WERI-Rb-1 (cell line): Measurements from ENCODE around the gene MBNL3.

Experiments
- DNase-seq: peaks from one replicate; pipeline ENCODE4 v3.0.0-alpha.2; 2020
- H3K27ac ChIP-seq: fragments of 250-450 bp; sonication (Bioruptor Pico); 2 replicates; pipeline ENCODE4 v1.5.1; 2020; ENCODE audit warnings: mild to moderate bottlenecking, moderate library complexity
- H3K27me3 ChIP-seq: fragments of 250-450 bp; sonication (Bioruptor Pico); 2 replicates; pipeline ENCODE4 v1.5.1; 2021; ENCODE audit warnings: mild to moderate bottlenecking, low read depth, moderate library complexity; ENCODE audit not compliant: insufficient read depth, severe bottlenecking
- H3K36me3 ChIP-seq: fragments of 250-450 bp; sonication (Bioruptor Pico); 2 replicates; pipeline ENCODE4 v1.5.1; 2020; ENCODE audit warnings: mild to moderate bottlenecking, moderate library complexity
- H3K4me3 ChIP-seq: 2 replicates; pipeline ENCODE4 v1.5.1; 2011; ENCODE audit warnings: low read depth, mild to moderate bottlenecking, control low read depth, low read length
- H3K9me3 ChIP-seq: fragments of 250-450 bp; sonication (Bioruptor Pico); 2 replicates; pipeline ENCODE4 v1.5.1; 2021; ENCODE audit warnings: mild to moderate bottlenecking, moderate library complexity; ENCODE audit not compliant: severe bottlenecking
- TF ChIP-seq, protein P1 (sequence below): IDR thresholded peaks from 2 replicates; pipeline ENCODE4 v1.5.1; 2011; ENCODE audit warnings: low read depth, mild to moderate bottlenecking, control low read depth, inconsistent platforms, low read length

The MBNL3 gene

DNA sequence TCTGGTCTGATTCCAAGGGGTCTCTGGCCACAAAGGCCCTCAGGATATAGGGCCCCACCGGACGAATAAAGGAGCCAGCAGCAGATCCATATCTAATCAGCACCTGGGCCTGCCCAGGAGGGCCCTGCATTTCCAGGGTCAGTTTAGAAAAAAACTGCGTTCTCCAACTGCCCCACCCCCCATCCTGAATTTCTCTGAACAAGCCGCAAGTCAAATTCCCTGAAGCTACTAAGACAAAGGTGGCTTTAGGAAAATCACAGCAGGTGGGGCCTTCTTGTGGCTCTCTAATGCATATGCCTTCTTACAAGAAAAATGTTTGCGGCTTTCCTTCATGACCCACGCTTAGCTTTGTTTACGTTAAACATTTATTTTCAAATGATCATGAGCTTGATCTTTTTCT lies 76.6 kb downstream of the MBNL3 start:
- no peak for DNase-seq
- Histone ChIP-seq H3K36me3 (no peaks in the 10 kb centered on the region), H3K27me3 (peaks cover 21% of the 10 kb centered on the region), H3K4me3 (no peak overlapping the region), H3K27ac (no peak overlapping the region), H3K9me3 (no peaks in the 10 kb centered on the region)
- TF ChIP-seq, protein P1, sequence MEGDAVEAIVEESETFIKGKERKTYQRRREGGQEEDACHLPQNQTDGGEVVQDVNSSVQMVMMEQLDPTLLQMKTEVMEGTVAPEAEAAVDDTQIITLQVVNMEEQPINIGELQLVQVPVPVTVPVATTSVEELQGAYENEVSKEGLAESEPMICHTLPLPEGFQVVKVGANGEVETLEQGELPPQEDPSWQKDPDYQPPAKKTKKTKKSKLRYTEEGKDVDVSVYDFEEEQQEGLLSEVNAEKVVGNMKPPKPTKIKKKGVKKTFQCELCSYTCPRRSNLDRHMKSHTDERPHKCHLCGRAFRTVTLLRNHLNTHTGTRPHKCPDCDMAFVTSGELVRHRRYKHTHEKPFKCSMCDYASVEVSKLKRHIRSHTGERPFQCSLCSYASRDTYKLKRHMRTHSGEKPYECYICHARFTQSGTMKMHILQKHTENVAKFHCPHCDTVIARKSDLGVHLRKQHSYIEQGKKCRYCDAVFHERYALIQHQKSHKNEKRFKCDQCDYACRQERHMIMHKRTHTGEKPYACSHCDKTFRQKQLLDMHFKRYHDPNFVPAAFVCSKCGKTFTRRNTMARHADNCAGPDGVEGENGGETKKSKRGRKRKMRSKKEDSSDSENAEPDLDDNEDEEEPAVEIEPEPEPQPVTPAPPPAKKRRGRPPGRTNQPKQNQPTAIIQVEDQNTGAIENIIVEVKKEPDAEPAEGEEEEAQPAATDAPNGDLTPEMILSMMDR, result no peak

DNA sequence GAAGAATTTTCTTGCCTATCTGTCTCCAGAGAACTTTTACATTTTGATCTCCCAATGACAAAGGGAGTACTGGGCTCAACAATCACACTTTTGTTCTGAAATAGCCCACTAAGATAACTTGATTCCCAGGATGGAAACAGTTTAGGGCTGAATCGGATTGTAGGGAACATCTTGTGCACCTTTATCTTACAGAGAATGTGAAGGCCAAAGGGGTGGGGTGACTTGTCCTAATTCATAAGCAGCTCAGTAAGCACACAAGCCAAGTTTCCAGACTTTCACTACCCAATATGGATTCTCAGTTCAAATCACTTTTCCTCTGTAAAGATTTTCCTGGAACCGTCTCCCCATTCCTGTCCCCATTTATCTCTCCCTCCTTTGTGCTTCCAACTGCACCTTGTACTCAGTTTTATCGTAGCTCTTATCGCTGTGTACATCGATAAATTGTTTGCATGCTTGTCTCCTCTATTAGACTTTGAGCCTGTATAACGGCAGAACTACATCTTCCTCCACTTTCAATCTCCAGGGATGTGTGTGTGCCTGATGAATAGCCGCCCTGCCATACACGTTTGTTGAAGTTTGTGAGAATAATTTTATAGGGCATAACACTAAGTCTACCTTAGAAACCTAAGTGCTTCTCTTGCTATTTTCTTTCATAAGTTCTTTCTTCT lies 77.4 kb downstream of the MBNL3 start:
- no peak for DNase-seq
- Histone ChIP-seq H3K4me3 (no peak overlapping the region), H3K9me3 (no peaks in the 10 kb centered on the region), H3K36me3 (no peaks in the 10 kb centered on the region), H3K27me3 (peaks cover 21% of the 10 kb centered on the region), H3K27ac (no peak overlapping the region)
- TF ChIP-seq, protein P1, result no peak

DNA sequence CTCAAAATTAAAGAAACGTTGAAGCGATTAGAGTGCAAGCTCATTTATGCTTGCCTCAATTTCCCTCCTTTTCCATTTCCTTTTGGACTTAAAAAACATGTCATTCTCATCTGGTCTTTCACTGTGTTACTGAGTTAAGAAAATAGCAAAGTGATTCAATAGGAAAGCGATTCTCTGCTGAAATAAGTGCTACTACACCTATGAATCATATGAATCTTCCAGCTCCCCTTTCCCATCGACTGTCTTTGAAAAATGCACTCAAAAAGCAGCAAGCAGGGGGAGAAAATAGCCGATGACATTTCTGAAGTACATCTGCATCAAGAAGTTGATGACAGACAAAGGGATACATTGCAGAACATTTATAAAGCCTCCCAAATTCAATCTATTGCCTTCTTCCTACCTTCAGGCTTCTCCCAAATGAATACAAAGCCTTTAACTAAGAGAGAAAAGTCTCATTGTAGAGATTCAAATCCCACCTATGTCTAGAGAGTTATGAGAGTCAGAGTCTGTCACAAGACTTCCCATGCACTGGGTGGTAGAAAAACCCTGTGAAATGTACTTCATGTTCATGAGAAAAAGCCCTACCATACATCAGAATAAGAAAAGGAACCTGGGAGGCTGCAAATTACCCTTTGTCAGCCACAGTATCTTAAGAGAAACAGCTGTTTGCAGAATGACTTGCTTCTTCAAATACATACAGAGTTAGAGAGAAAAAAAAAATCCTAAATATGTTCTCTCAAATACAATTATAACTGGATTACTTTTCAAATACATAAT lies 78.9 kb downstream of the MBNL3 start:
- no peaks in the 10 kb centered on the region for H3K36me3 ChIP-seq
- no peak overlapping the region for H3K27ac ChIP-seq
- no peak overlapping the region for H3K4me3 ChIP-seq
- TF ChIP-seq, protein P1, result no peak
- no peaks in the 10 kb centered on the region for H3K9me3 ChIP-seq
- no peak for DNase-seq
- peaks cover 15% of the 10 kb centered on the region for H3K27me3 ChIP-seq

DNA sequence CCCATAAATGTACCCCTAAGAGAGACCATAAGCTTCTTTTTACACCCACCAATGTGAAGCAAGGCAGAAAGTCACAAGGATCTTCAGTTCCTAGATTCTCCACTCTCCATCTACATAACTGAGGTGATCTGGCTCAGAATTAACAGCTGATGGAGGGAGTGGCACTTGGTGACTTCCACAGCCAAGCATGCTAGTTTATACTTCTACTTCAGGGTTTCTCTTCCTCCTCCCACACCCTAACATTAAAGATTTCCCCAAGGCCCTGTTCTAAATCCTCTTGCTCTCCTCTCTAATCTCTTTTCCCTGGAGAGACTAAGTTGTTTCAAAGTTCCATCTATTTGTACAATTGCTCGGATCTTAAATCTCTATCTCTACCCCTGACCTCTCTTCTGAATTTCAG lies 81.1 kb downstream of the MBNL3 start:
- no peak for DNase-seq
- H3K27me3 ChIP-seq, result peaks cover 6% of the 10 kb centered on the region
- H3K27ac ChIP-seq, result no peak overlapping the region
- no peaks in the 10 kb centered on the region for H3K9me3 ChIP-seq
- no peak overlapping the region for H3K4me3 ChIP-seq
- no peaks in the 10 kb centered on the region for H3K36me3 ChIP-seq
- TF ChIP-seq, protein P1, result no peak

DNA sequence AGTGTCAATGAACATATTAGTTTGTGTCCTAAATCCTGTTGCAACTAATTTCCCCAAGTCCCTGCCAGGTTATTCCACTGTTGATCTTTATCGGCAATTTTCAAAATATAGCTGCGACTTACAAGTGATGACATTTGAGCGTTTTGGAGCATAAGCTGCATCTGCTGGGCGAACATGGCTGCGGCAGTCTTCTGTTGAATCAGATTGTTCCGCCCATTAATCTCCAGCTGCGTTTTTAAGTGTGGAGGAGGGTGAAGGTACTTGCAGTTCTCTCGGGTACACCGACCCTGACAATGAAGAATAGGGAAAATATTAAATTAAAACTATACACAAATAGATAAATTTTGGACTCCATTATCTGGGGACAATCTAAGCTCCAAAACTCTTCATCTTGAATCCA lies 82.7 kb downstream of the MBNL3 start:
- no peaks in the 10 kb centered on the region for H3K36me3 ChIP-seq
- peaks cover 3% of the 10 kb centered on the region for H3K27me3 ChIP-seq
- H3K9me3 ChIP-seq, result no peaks in the 10 kb centered on the region
- H3K27ac ChIP-seq, result no peak overlapping the region
- H3K4me3 ChIP-seq, result no peak overlapping the region
- TF ChIP-seq, protein P1, result no peak
- no peak for DNase-seq
